ENCODE results near the gene PRKG2.

GRCh38 chr4:81207828-81208227 is 7.2 kb downstream of the PRKG2 start:
- TF ChIP-seq, protein P1, sequence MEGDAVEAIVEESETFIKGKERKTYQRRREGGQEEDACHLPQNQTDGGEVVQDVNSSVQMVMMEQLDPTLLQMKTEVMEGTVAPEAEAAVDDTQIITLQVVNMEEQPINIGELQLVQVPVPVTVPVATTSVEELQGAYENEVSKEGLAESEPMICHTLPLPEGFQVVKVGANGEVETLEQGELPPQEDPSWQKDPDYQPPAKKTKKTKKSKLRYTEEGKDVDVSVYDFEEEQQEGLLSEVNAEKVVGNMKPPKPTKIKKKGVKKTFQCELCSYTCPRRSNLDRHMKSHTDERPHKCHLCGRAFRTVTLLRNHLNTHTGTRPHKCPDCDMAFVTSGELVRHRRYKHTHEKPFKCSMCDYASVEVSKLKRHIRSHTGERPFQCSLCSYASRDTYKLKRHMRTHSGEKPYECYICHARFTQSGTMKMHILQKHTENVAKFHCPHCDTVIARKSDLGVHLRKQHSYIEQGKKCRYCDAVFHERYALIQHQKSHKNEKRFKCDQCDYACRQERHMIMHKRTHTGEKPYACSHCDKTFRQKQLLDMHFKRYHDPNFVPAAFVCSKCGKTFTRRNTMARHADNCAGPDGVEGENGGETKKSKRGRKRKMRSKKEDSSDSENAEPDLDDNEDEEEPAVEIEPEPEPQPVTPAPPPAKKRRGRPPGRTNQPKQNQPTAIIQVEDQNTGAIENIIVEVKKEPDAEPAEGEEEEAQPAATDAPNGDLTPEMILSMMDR (IDR thresholded peaks at IDR 0.05; ENCODE audit: extremely low read depth in 1 of 2, insufficient read depth in 1 of 2, low read depth in 1 of 2, low read length in 2 of 2), result no peak
- TF ChIP-seq, protein P2, sequence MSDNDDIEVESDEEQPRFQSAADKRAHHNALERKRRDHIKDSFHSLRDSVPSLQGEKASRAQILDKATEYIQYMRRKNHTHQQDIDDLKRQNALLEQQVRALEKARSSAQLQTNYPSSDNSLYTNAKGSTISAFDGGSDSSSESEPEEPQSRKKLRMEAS (IDR thresholded peaks at IDR 0.05; ENCODE audit: insufficient read depth, insufficient read length), result no peak
- TF ChIP-seq POLR2A (IDR thresholded peaks at IDR 0.05; ENCODE audit: low read depth, low read length) (no peak), POLR2AphosphoS5 (IDR thresholded peaks at IDR 0.05; ENCODE audit: insufficient read depth, low read depth, low read length) (no peak)

Data from endothelial cell of umbilical vein (primary cell).